Thyroid gland (tissue), 4 donors: ENCODE measurements around the gene PEX5. TPM values are rescaled to one million over a fixed set of nuclear protein-coding genes. Genes with fewer than 3 reads are reported as not detected.

Experiments
- DNase-seq, 2 donors: peaks; one replicate each; pipeline ENCODE4 v3.0.0-alpha.2; 2019
- H3K27ac ChIP-seq, 3 donors: fragments of 200-600 bp; sonication (generic); 1 replicate in 2 of 3; 2 replicates in 1 of 3; pipeline ENCODE4 v1.5.1; 2016 to 2019; ENCODE audit warnings: mild to moderate bottlenecking in 1 of 3, moderate library complexity in 1 of 3
- H3K27me3 ChIP-seq: fragments of 200-600 bp; sonication (generic); one replicate; pipeline ENCODE4 v1.5.1; 2019
- H3K36me3 ChIP-seq, 2 donors: fragments of 200-600 bp; sonication (generic); one replicate each; pipeline ENCODE4 v1.5.1; 2016 to 2019
- H3K4me1 ChIP-seq, 2 donors: fragments of 200-600 bp; sonication (generic); one replicate each; pipeline ENCODE4 v1.5.1; 2017 to 2019
- H3K4me3 ChIP-seq, 3 donors: fragments of 200-600 bp; sonication (generic); replicated peaks in 1 of 3; 1 replicate in 2 of 3; 2 replicates in 1 of 3; pipeline ENCODE4 v1.5.1; 2016; ENCODE audit warnings: mild to moderate bottlenecking in 1 of 3
- H3K9me3 ChIP-seq: fragments of 200-600 bp; sonication (generic); one replicate; pipeline ENCODE4 v1.5.1; 2017
- CTCF ChIP-seq, 6 experiments: fragments of 200-600 bp in 3 of 6; fragments of 450-650 bp in 3 of 6; sonication (generic) in 3 of 6; IDR thresholded peaks; one replicate each; pipeline ENCODE4 v1.5.1; 2016 to 2019; ENCODE audit warnings: antibody characterized with exemption in 6 of 6, mild to moderate bottlenecking in 2 of 6, inconsistent platforms in 1 of 6, moderate library complexity in 1 of 6
- POLR2A ChIP-seq, 2 donors: fragments of 450-650 bp; IDR thresholded peaks; one replicate each; pipeline ENCODE4 v1.6.1; 2017; ENCODE audit warnings: antibody characterized with exemption in 2 of 2, mild to moderate bottlenecking in 2 of 2, moderate library complexity in 1 of 2
- WGBS, 2 donors: methylation state at CpG; one replicate each; pipeline ENCODE4 v1.1.5; 2017; 5-methylcytosine and 5-hydroxymethylcytosine counted together
- intact Hi-C: fragments of 100-400 bp; cut with DNase I; formaldehyde crosslinking; loops from one replicate; pipeline ENCODE4 v1.15.1; 2023
- total RNA-seq, 4 donors: library from RNA; depleted of rRNA; stranded (reverse); fragments of >200 nt; gene quantifications; one replicate each; pipeline ENCODE4 v1.2.3, GENCODE V29; 2016

The PEX5 gene
- total RNA-seq, 4 donors from 2014 or later = 28.5 to 37.6 (median 32.8) TPM

- no peaks in the 10 kb centered on the region for H3K4me1 ChIP-seq
- no peaks in the 10 kb centered on the region for H3K27me3 ChIP-seq
- no peaks in the 10 kb centered on the region for H3K36me3 ChIP-seq
- DNase-seq = no peak
- H3K27ac ChIP-seq = no peak overlapping the region
- intact Hi-C loops = no loop called here
- TF ChIP-seq CTCF (IDR thresholded peaks at IDR 0.05) (no peak), POLR2A (IDR thresholded peaks at IDR 0.05) (no peak)
- no peak overlapping the region for H3K4me3 ChIP-seq
- H3K9me3 ChIP-seq = no peaks in the 10 kb centered on the region
These were observed 19.5 kb upstream of the PEX5 start for GRCh38 chr12:7169951-7170350.

- Histone ChIP-seq H3K9me3 (no peaks in the 10 kb centered on the region), H3K27me3 (no peaks in the 10 kb centered on the region)
- WGBS, 2 donors = 64 to 67% methylated on average over 1 of the region's 1 CpG
These were observed 17.6 kb upstream of the PEX5 start for GRCh38 chr12:7171854-7172253.

GRCh38 chr12:7175493-7175892 lies 14.0 kb upstream of the PEX5 start:
- Histone ChIP-seq H3K27ac (no peak overlapping the region), H3K36me3 (no peaks in the 10 kb centered on the region), H3K4me1 (no peaks in the 10 kb centered on the region), H3K27me3 (no peaks in the 10 kb centered on the region), H3K4me3 (no peak overlapping the region), H3K9me3 (no peaks in the 10 kb centered on the region)
- intact Hi-C loops = no loop called here
- no peak for TF ChIP-seq CTCF (IDR thresholded peaks at IDR 0.05)
- TF ChIP-seq POLR2A (IDR thresholded peaks at IDR 0.05) = no peak
- no peak for DNase-seq

More at GRCh38 chr12:7171854-7172253, 17.6 kb upstream of the PEX5 start:
- H3K4me3 ChIP-seq = no peak overlapping the region
- H3K4me1 ChIP-seq = no peaks in the 10 kb centered on the region
- no peaks in the 10 kb centered on the region for H3K36me3 ChIP-seq
- TF ChIP-seq CTCF (IDR thresholded peaks at IDR 0.05) (no peak), POLR2A (IDR thresholded peaks at IDR 0.05) (no peak)
- H3K27ac ChIP-seq = no peak overlapping the region
- DNase-seq = no peak
- intact Hi-C loops = no loop called here

- no peaks in the 10 kb centered on the region for H3K4me1 ChIP-seq
- no peak overlapping the region for H3K27ac ChIP-seq
- no peaks in the 10 kb centered on the region for H3K27me3 ChIP-seq
- 67 to 71% methylated on average over 2 of the region's 2 CpGs for WGBS, 2 donors
- H3K9me3 ChIP-seq = no peaks in the 10 kb centered on the region
- no peak overlapping the region for H3K4me3 ChIP-seq
- no peaks in the 10 kb centered on the region for H3K36me3 ChIP-seq
- no peak for TF ChIP-seq POLR2A (IDR thresholded peaks at IDR 0.05)
- no peak for TF ChIP-seq CTCF (IDR thresholded peaks at IDR 0.05)
- intact Hi-C loops = no loop called here
- DNase-seq = no peak
These were observed 12.9 kb upstream of the PEX5 start for GRCh38 chr12:7176595-7176994.

GRCh38 chr12:7178481-7178880 lies 11.0 kb upstream of the PEX5 start:
- 91 to 98% methylated on average over 2 of the region's 2 CpGs for WGBS, 2 donors

More at GRCh38 chr12:7178481-7178880, 11.0 kb upstream of the PEX5 start:
- Histone ChIP-seq H3K36me3 (no peaks in the 10 kb centered on the region), H3K4me1 (no peaks in the 10 kb centered on the region), H3K27me3 (no peaks in the 10 kb centered on the region), H3K9me3 (no peaks in the 10 kb centered on the region), H3K27ac (no peak overlapping the region), H3K4me3 (no peak overlapping the region)
- intact Hi-C loops = no loop called here
- DNase-seq = no peak
- TF ChIP-seq POLR2A (IDR thresholded peaks at IDR 0.05) (no peak), CTCF (IDR thresholded peaks at IDR 0.05) (no peak)
